Endothelial cell of umbilical vein (primary cell): ENCODE data around the gene SH3RF3. TPM values are rescaled to one million over a fixed set of nuclear protein-coding genes. Genes with fewer than 3 reads are reported as not detected.

Source experiments
- BruUV-seq: library from RNA; stranded (reverse); fragments of 400-500 nt; replicated peaks from 2 replicates; lab custom pipeline; 2021; lab: Mats Ljungman, UMichigan
- CTCF ChIA-PET: fragments of 300-600, 350-600 bp; sonication (Branson Sonifier 250); formaldehyde crosslinking; loops from one replicate; lab custom pipeline; 2021; ENCODE audit warnings: antibody characterized with exemption, inconsistent platforms; lab: Charles Lee
- POLR2A ChIA-PET: fragments of 300-600, 350-600 bp; sonication (Branson Sonifier 250); formaldehyde crosslinking; loops from one replicate; lab custom pipeline; 2021; ENCODE audit warnings: antibody characterized with exemption, inconsistent platforms; lab: Charles Lee
- DNase-seq: peaks from one replicate; pipeline ENCODE4 v3.0.0-alpha.2; 2011; ENCODE audit warnings: low read depth, low spot score
- FAIRE-seq: peaks from 2 replicates; lab custom pipeline; 2011; peaks lifted over from hg19 to GRCh38; lab: Jason Lieb, UNC
- H2AFZ ChIP-seq: 2 replicates; pipeline ENCODE4 v1.6.0; 2012; ENCODE audit warnings: low read depth, low read length, control low read depth, inconsistent platforms
- H3K27ac ChIP-seq: 2 replicates; pipeline ENCODE4 v1.5.1; 2011; ENCODE audit warnings: low read depth, mild to moderate bottlenecking, control low read depth, low read length, moderate library complexity; ENCODE audit not compliant: insufficient read depth
- H3K27me3 ChIP-seq, 2 experiments: 2 replicates each; pipeline versions ENCODE4 v1.6.0 to v1.6.1; 2011; ENCODE audit warnings: low read length in 2 of 2, mixed read lengths in 1 of 2; ENCODE audit not compliant: control insufficient read depth in 2 of 2, insufficient read depth in 2 of 2
- H3K36me3 ChIP-seq, 2 experiments: 2 replicates in 1 of 2; 3 replicates in 1 of 2; pipeline ENCODE4 v1.5.1; 2011; ENCODE audit warnings: low read length in 2 of 2, mild to moderate bottlenecking in 1 of 2, moderate library complexity in 1 of 2; ENCODE audit not compliant: control insufficient read depth in 2 of 2, insufficient read depth in 2 of 2; ENCODE audit errors: extremely low read depth in 1 of 2
- H3K4me1 ChIP-seq: 3 replicates; pipeline ENCODE4 v1.5.1; 2011; ENCODE audit warnings: mild to moderate bottlenecking, low read length; ENCODE audit not compliant: control insufficient read depth, insufficient read depth; ENCODE audit errors: extremely low read depth
- H3K4me2 ChIP-seq: 2 replicates; pipeline ENCODE4 v1.6.1; 2011; ENCODE audit warnings: low read length, control low read depth, mixed read lengths; ENCODE audit not compliant: insufficient read depth
- H3K4me3 ChIP-seq, 3 experiments: fragments of 200-600 bp in 1 of 3; sonication (generic), shearing (Covaris generic) in 1 of 3; replicated peaks in 1 of 3; 2 replicates each; pipeline ENCODE4 v1.5.1; 2011 to 2016; ENCODE audit warnings: control low read depth in 3 of 3, low read length in 3 of 3, mild to moderate bottlenecking in 2 of 3, inconsistent platforms in 1 of 3, low read depth in 1 of 3, moderate library complexity in 1 of 3; ENCODE audit not compliant: insufficient read depth in 1 of 3
- H3K79me2 ChIP-seq: 2 replicates; pipeline ENCODE4 v1.6.0; 2012; ENCODE audit warnings: low read length, inconsistent platforms; ENCODE audit not compliant: control insufficient read depth, insufficient read depth
- H3K9ac ChIP-seq: replicated peaks from 2 replicates; pipeline ENCODE3; 2011; ENCODE audit warnings: low read length, control low read depth; ENCODE audit not compliant: insufficient read depth; ENCODE audit errors: extremely low read depth
- H3K9me1 ChIP-seq: replicated peaks from 3 replicates; pipeline ENCODE4 v1.6.0; 2011; ENCODE audit warnings: mild to moderate bottlenecking, low read length; ENCODE audit not compliant: control insufficient read depth, insufficient read depth; ENCODE audit errors: extremely low read depth
- H3K9me3 ChIP-seq: replicated peaks from 2 replicates; pipeline ENCODE4 v1.5.1; 2012; ENCODE audit warnings: low read length, inconsistent platforms; ENCODE audit not compliant: control insufficient read depth, insufficient read depth
- H4K20me1 ChIP-seq: replicated peaks from 2 replicates; pipeline ENCODE3; 2011; ENCODE audit warnings: mild to moderate bottlenecking, low read length; ENCODE audit not compliant: control insufficient read depth, insufficient read depth; ENCODE audit errors: extremely low read depth
- CTCF ChIP-seq, 2 donors: IDR thresholded peaks; 1 replicate in 1 of 2; 2 replicates in 1 of 2; pipeline ENCODE4 v1.5.1; 2011; ENCODE audit warnings: low read length in 2 of 2, mild to moderate bottlenecking in 2 of 2, moderate library complexity in 2 of 2, control low read depth in 1 of 2, inconsistent platforms in 1 of 2, low read depth in 1 of 2; ENCODE audit not compliant: insufficient read depth in 1 of 2; ENCODE audit errors: extremely low read depth in 1 of 2
- FOS ChIP-seq: IDR thresholded peaks from 2 replicates; pipeline ENCODE4 v1.6.1; 2011; ENCODE audit warnings: mild to moderate bottlenecking, low read length, moderate library complexity, borderline replicate concordance; ENCODE audit not compliant: insufficient read depth
- JUN ChIP-seq: IDR thresholded peaks from 2 replicates; pipeline ENCODE4 v1.6.1; 2011; ENCODE audit warnings: borderline replicate concordance, low read depth; ENCODE audit not compliant: insufficient read length, insufficient read depth
- dilution Hi-C: fragments of 300-500 bp; cut with MboI; formaldehyde crosslinking; loops from one replicate; pipeline ENCODE4 v1.15.0; 2019; ENCODE audit warnings: low sequenced_read_pairs; ENCODE audit not compliant: extremely low pct_ligation_motif_present
- intact Hi-C: fragments of 100-400 bp; cut with micrococcal nuclease; formaldehyde crosslinking; loops from one replicate; pipeline ENCODE4 v1.10.0; 2022
- polyA plus RNA-seq, 4 experiments: library from polyadenylated mRNA; depleted of rRNA in 3 of 4; stranded (reverse) in 3 of 4; unstranded in 1 of 4; fragments of >200 nt; gene quantifications; 2 replicates each; pipeline versions ENCODE4 v1.2.1 to v1.2.3, GENCODE V29; 2011 to 2012; ENCODE audit warnings: missing spikeins in 1 of 4
- total RNA-seq: library from RNA; stranded (reverse); gene quantifications from 2 replicates; pipeline ENCODE4 v1.2.3, GENCODE V29; 2021

SH3RF3 gene
- total and polyA plus RNA-seq, 2 donors (not counting 3 experiments of a cell fraction or from before 2014, with no cell fraction given) = 3.8 to 14.7 TPM

- Histone ChIP-seq H3K9ac (no peak overlapping the region), H3K36me3 (no peaks in the 10 kb centered on the region), H3K4me2 (no peak overlapping the region), H3K4me1 (no peaks in the 10 kb centered on the region), H3K4me3 (no peak overlapping the region), H3K9me1 (no peaks in the 10 kb centered on the region), H3K9me3 (no peaks in the 10 kb centered on the region), H2AFZ (no peak overlapping the region), H4K20me1 (no peaks in the 10 kb centered on the region), H3K27ac (no peak overlapping the region), H3K79me2 (no peaks in the 10 kb centered on the region), H3K27me3 (no peaks in the 10 kb centered on the region)
- FAIRE-seq (no peak), DNase-seq (no peak)
- ChIA-PET POLR2A (no interaction called here), CTCF (interaction anchor here (1.0 to 4.3 kb wide), 3 partner anchors 9 to 388 kb away, joined by 3 to 10 read pairs (median 5); no protein-coding TSS in a partner anchor)
- BruUV-seq = no TSS peak
- dilution Hi-C loops (no loop called here), intact Hi-C loops (loop anchor here (5.0 kb wide), 1 partner anchor 93 kb away; no protein-coding TSS in a partner anchor)
- TF ChIP-seq JUN = no peak
- no peak for TF ChIP-seq CTCF (IDR thresholded peaks at IDR 0.05; ENCODE audit: extremely low read depth in 1 of 2, insufficient read depth in 1 of 2, low read depth in 1 of 2, low read length in 2 of 2)
These were observed 385.9 kb downstream of the SH3RF3 start for GRCh38 chr2:109514857-109515256.

GRCh38 chr2:109516445-109517117, 387.6 kb downstream of the SH3RF3 start:
- Histone ChIP-seq H3K4me1 (no peaks in the 10 kb centered on the region), H3K79me2 (no peaks in the 10 kb centered on the region), H3K36me3 (no peaks in the 10 kb centered on the region), H3K27ac (no peak overlapping the region), H2AFZ (no peak overlapping the region), H3K27me3 (no peaks in the 10 kb centered on the region), H3K9ac (no peak overlapping the region), H3K9me1 (no peaks in the 10 kb centered on the region), H3K4me3 (no peak overlapping the region), H3K4me2 (no peak overlapping the region), H3K9me3 (no peaks in the 10 kb centered on the region), H4K20me1 (no peaks in the 10 kb centered on the region)
- no peak for TF ChIP-seq FOS
- peak; percentile 84 to 95 for TF ChIP-seq CTCF (IDR thresholded peaks at IDR 0.05; ENCODE audit: extremely low read depth in 1 of 2, insufficient read depth in 1 of 2, low read depth in 1 of 2, low read length in 2 of 2)
- FAIRE-seq (peak; percentile 65), DNase-seq (peak; percentile 60)
- no TSS peak for BruUV-seq
- ChIA-PET POLR2A (no interaction called here), CTCF (interaction anchor here (2.6 to 4.3 kb wide), 2 partner anchors 219 to 390 kb away, joined by 10 to 16 read pairs; no protein-coding TSS in a partner anchor)
- intact Hi-C loops (loop anchor here (1.0 to 2.0 kb wide), 3 partner anchors 30 to 220 kb away; no protein-coding TSS in a partner anchor), dilution Hi-C loops (no loop called here)
